ENCODE data around the gene PCLAF. TPM values are rescaled to one million over a fixed set of nuclear protein-coding genes. Genes with fewer than 3 reads are reported as not detected.
"Not testable (repeated sequence)": the region's sequence is repeated elsewhere in the genome, so short reads cannot be mapped to it uniquely, and the experiment has no call there.

Gene PCLAF
- total RNA-seq, 2 donors from 2014 or later = 4.8 to 5.5 TPM

- Histone ChIP-seq H3K27me3 (replicated peaks; ENCODE audit: insufficient read depth) (no peaks in the 10 kb centered on the region), H3K36me3 (no peaks in the 10 kb centered on the region), H3K9me3 (no peaks in the 10 kb centered on the region), H3K4me3 (no peak overlapping the region), H3K27ac (no peak overlapping the region), H3K4me1 (replicated peaks) (no peaks in the 10 kb centered on the region)
- intact Hi-C loops (cut with DNase I) = no loop called here
- no peak for TF ChIP-seq POLR2A (IDR thresholded peaks at IDR 0.05)
- no peak for TF ChIP-seq CTCF (IDR thresholded peaks at IDR 0.05)
- WGBS = 93% methylated on average over 2 of the region's 2 CpGs
- DNase-seq (ENCODE audit: low spot score) = no peak
These were observed 43.5 kb downstream of the PCLAF start for GRCh38 chr15:64337761-64338160.

GRCh38 chr15:64333986-64334929 is 47.0 kb downstream of the PCLAF start:
- intact Hi-C loops (cut with DNase I) = no loop called here
- no peak overlapping the region for H3K4me3 ChIP-seq

GRCh38 chr15:64333516-64333915 is 47.7 kb downstream of the PCLAF start:
- no peaks in the 10 kb centered on the region for H3K4me1 ChIP-seq (replicated peaks)
- no peaks in the 10 kb centered on the region for H3K27me3 ChIP-seq (replicated peaks; ENCODE audit: insufficient read depth)
- H3K9me3 ChIP-seq = no peaks in the 10 kb centered on the region
- intact Hi-C loops (cut with DNase I) = no loop called here
- TF ChIP-seq POLR2AphosphoS5 (IDR thresholded peaks at IDR 0.05) (no peak), POLR2A (IDR thresholded peaks at IDR 0.05) (no peak), CTCF (IDR thresholded peaks at IDR 0.05) (no peak)
- WGBS = 95% methylated on average over 2 of the region's 2 CpGs
- no peak overlapping the region for H3K27ac ChIP-seq
- no peak overlapping the region for H3K4me3 ChIP-seq
- DNase-seq (ENCODE audit: low spot score) = no peak
- no peaks in the 10 kb centered on the region for H3K36me3 ChIP-seq

More at GRCh38 chr15:64333986-64334929, 47.0 kb downstream of the PCLAF start:
- Histone ChIP-seq H3K27me3 (replicated peaks; ENCODE audit: insufficient read depth) (no peaks in the 10 kb centered on the region), H3K36me3 (no peaks in the 10 kb centered on the region), H3K27ac (no peak overlapping the region), H3K9me3 (no peaks in the 10 kb centered on the region), H3K4me1 (replicated peaks) (no peaks in the 10 kb centered on the region)
- DNase-seq (ENCODE audit: low spot score) = no peak
- no peak for TF ChIP-seq POLR2AphosphoS5 (IDR thresholded peaks at IDR 0.05)
- no peak for TF ChIP-seq CTCF (IDR thresholded peaks at IDR 0.05)
- no peak for TF ChIP-seq POLR2A (IDR thresholded peaks at IDR 0.05)
- 84% methylated on average over 9 of the region's 9 CpGs for WGBS

GRCh38 chr15:64331668-64332067 is 49.6 kb downstream of the PCLAF start:
- H3K36me3 ChIP-seq; intact Hi-C loops (cut with DNase I); H3K9me3 ChIP-seq; H3K4me1 ChIP-seq (replicated peaks); H3K4me3 ChIP-seq; H3K27me3 ChIP-seq (replicated peaks; ENCODE audit: insufficient read depth); DNase-seq (ENCODE audit: low spot score); H3K27ac ChIP-seq: not testable (repeated sequence)
- WGBS = 89% methylated on average over 3 of the region's 3 CpGs

- 19% methylated on average over 5 of the region's 15 CpGs for WGBS
- H3K4me3 ChIP-seq; H3K36me3 ChIP-seq; H3K27me3 ChIP-seq (replicated peaks; ENCODE audit: insufficient read depth); H3K9me3 ChIP-seq; DNase-seq (ENCODE audit: low spot score); H3K27ac ChIP-seq; H3K4me1 ChIP-seq (replicated peaks); intact Hi-C loops (cut with DNase I): not testable (repeated sequence)
These were observed 54.3 kb downstream of the PCLAF start for GRCh38 chr15:64326975-64327374.

- WGBS = 64% methylated on average over 11 of the region's 20 CpGs
- H3K9me3 ChIP-seq; H3K4me1 ChIP-seq (replicated peaks); intact Hi-C loops (cut with DNase I); H3K27ac ChIP-seq; H3K27me3 ChIP-seq (replicated peaks; ENCODE audit: insufficient read depth); DNase-seq (ENCODE audit: low spot score); H3K36me3 ChIP-seq: not testable (repeated sequence)
- peak overlapping the region; percentile 13 to 19 for H3K4me3 ChIP-seq
These were observed 54.8 kb downstream of the PCLAF start for GRCh38 chr15:64326458-64326857.

Measured in prostate gland (tissue), 2 donors.